ENCODE measurements around the gene PPCS.

DNA sequence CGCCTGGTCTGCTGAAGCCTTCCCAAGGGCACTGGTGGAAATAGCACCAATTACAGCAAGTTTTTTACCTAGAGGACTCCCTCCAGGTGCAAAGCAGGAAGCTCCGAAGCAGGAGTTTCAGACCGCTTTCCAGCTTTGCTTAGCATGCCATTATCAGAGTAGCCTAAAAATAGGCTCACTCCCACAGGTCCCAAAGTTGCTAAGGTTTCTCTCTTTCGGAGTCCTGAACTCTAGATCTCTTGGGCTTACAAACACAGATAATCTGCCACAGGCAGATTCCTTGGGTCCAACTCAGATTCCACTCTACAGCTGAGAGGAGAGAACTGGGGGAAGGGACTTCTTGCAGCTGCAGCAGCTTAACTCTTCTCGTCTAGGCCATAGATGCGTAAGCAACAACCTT, 23.0 kb upstream of the PPCS start:
- TF ChIP-seq, protein P1, sequence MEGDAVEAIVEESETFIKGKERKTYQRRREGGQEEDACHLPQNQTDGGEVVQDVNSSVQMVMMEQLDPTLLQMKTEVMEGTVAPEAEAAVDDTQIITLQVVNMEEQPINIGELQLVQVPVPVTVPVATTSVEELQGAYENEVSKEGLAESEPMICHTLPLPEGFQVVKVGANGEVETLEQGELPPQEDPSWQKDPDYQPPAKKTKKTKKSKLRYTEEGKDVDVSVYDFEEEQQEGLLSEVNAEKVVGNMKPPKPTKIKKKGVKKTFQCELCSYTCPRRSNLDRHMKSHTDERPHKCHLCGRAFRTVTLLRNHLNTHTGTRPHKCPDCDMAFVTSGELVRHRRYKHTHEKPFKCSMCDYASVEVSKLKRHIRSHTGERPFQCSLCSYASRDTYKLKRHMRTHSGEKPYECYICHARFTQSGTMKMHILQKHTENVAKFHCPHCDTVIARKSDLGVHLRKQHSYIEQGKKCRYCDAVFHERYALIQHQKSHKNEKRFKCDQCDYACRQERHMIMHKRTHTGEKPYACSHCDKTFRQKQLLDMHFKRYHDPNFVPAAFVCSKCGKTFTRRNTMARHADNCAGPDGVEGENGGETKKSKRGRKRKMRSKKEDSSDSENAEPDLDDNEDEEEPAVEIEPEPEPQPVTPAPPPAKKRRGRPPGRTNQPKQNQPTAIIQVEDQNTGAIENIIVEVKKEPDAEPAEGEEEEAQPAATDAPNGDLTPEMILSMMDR (IDR thresholded peaks at IDR 0.05): no peak
- TF ChIP-seq EZH2 (IDR thresholded peaks at IDR 0.05) (no peak), EZH2phosphoT487 (IDR thresholded peaks at IDR 0.05) (no peak)
